Mesendoderm (in vitro differentiated cells): ENCODE measurements around the gene SFT2D1.

ENCODE experiments used
- DNase-seq: peaks from one replicate; pipeline ENCODE4 v3.0.0; 2013
- H2AK5ac ChIP-seq: 2 replicates; pipeline ENCODE4 v1.6.1; 2013; ENCODE audit warnings: low read length, inconsistent platforms
- H2BK120ac ChIP-seq: 2 replicates; pipeline ENCODE4 v1.6.1; 2013; ENCODE audit warnings: low read depth, mild to moderate bottlenecking, low read length, moderate library complexity, mixed read lengths
- H2BK15ac ChIP-seq: replicated peaks from 2 replicates; pipeline ENCODE4 v1.6.1; 2013; ENCODE audit warnings: low read depth, mild to moderate bottlenecking, moderate library complexity
- H2BK5ac ChIP-seq: 2 replicates; pipeline ENCODE4 v1.6.1; 2013; ENCODE audit warnings: low read length, inconsistent platforms
- H3K18ac ChIP-seq: 2 replicates; pipeline ENCODE4 v1.6.1; 2013; ENCODE audit warnings: mild to moderate bottlenecking, low read length, mixed read lengths
- H3K23ac ChIP-seq: one replicate; pipeline ENCODE4 v1.6.1; 2013; ENCODE audit warnings: low read length
- H3K27ac ChIP-seq: 2 replicates; pipeline ENCODE4 v1.5.1; 2013; ENCODE audit warnings: low read depth, mild to moderate bottlenecking, inconsistent platforms, low read length, moderate library complexity
- H3K27me3 ChIP-seq: 2 replicates; pipeline ENCODE4 v1.6.1; 2013; ENCODE audit warnings: low read length, control low read depth, mild to moderate bottlenecking, inconsistent platforms; ENCODE audit not compliant: insufficient read depth, poor library complexity
- H3K36me3 ChIP-seq: 2 replicates; pipeline ENCODE4 v1.6.1; 2013; ENCODE audit warnings: low read length, inconsistent platforms; ENCODE audit not compliant: control insufficient read depth, insufficient read depth
- H3K4ac ChIP-seq: one replicate; pipeline ENCODE4 v1.6.1; 2013; ENCODE audit warnings: low read depth, mild to moderate bottlenecking, low read length, moderate library complexity
- H3K4me1 ChIP-seq: 2 replicates; pipeline ENCODE4 v1.6.1; 2013; ENCODE audit warnings: low read depth, low read length, inconsistent platforms; ENCODE audit not compliant: control insufficient read depth
- H3K4me2 ChIP-seq: 2 replicates; pipeline ENCODE4 v1.6.1; 2013; ENCODE audit warnings: low read length
- H3K4me3 ChIP-seq: 2 replicates; pipeline ENCODE4 v1.5.1; 2013; ENCODE audit warnings: mild to moderate bottlenecking, low read length
- H3K56ac ChIP-seq: one replicate; pipeline ENCODE4 v1.6.1; 2013; ENCODE audit warnings: low read length
- H3K79me1 ChIP-seq: 2 replicates; pipeline ENCODE4 v1.6.1; 2013; ENCODE audit warnings: low read length, inconsistent platforms
- H3K79me2 ChIP-seq: 2 replicates; pipeline ENCODE4 v1.6.1; 2013; ENCODE audit warnings: mild to moderate bottlenecking, low read length; ENCODE audit not compliant: control insufficient read depth, insufficient read depth
- H3K9ac ChIP-seq: 2 replicates; pipeline ENCODE4 v1.6.1; 2013; ENCODE audit warnings: low read length, inconsistent platforms
- H4K5ac ChIP-seq: one replicate; pipeline ENCODE4 v1.6.1; 2013; ENCODE audit warnings: low read length
- H4K8ac ChIP-seq: one replicate; pipeline ENCODE4 v1.6.1; 2013; ENCODE audit warnings: low read depth, mild to moderate bottlenecking, control low read depth, low read length, moderate library complexity
- WGBS: extraction: QIAGEN DNeasy Blood & Tissue Kit; methylation state at CpG from one replicate; pipeline ENCODE4 v1.1.7; 2013; ENCODE audit warnings: low lambda C conversion rate, missing lambda C conversion rate; ENCODE audit not compliant: insufficient coverage; ENCODE audit errors: extremely low coverage; 5-methylcytosine and 5-hydroxymethylcytosine counted together

The SFT2D1 gene

DNA sequence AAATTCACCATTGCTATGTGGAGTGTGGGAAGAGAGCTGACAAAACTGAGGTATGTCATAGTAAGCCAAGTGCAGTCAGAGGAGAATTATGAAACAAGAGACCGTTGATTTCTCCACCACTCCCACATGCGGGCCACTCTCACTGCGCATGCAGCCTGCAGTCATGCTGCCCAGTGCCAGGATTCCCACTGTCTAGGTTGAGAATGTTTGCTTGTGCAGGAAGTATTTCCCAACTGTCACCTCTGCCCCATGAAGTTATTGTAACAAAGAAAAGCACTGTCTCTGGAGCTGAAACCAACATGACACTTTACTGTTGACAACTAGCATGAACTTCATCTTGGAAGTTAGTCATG lies 18.7 kb upstream of the SFT2D1 start:
- WGBS, result no CpG with 5 or more reads among the region's 3 CpGs
- H2BK5ac ChIP-seq, result no peak overlapping the region
- no peaks in the 10 kb centered on the region for H3K79me2 ChIP-seq
- no peak overlapping the region for H2BK120ac ChIP-seq
- no peak overlapping the region for H3K4me2 ChIP-seq
- no peaks in the 10 kb centered on the region for H3K27me3 ChIP-seq
- H3K4me3 ChIP-seq, result no peak overlapping the region
- no peak overlapping the region for H3K56ac ChIP-seq
- H4K8ac ChIP-seq, result no peak overlapping the region
- no peaks in the 10 kb centered on the region for H3K79me1 ChIP-seq
- H3K4me1 ChIP-seq, result no peaks in the 10 kb centered on the region
- H3K36me3 ChIP-seq, result no peaks in the 10 kb centered on the region
- no peak overlapping the region for H3K4ac ChIP-seq
- no peak overlapping the region for H4K5ac ChIP-seq
- no peak overlapping the region for H2BK15ac ChIP-seq
- no peak for DNase-seq
- no peak overlapping the region for H3K23ac ChIP-seq
- no peak overlapping the region for H3K9ac ChIP-seq
- H3K18ac ChIP-seq, result no peak overlapping the region
- H3K27ac ChIP-seq, result no peak overlapping the region
- no peak overlapping the region for H2AK5ac ChIP-seq

DNA sequence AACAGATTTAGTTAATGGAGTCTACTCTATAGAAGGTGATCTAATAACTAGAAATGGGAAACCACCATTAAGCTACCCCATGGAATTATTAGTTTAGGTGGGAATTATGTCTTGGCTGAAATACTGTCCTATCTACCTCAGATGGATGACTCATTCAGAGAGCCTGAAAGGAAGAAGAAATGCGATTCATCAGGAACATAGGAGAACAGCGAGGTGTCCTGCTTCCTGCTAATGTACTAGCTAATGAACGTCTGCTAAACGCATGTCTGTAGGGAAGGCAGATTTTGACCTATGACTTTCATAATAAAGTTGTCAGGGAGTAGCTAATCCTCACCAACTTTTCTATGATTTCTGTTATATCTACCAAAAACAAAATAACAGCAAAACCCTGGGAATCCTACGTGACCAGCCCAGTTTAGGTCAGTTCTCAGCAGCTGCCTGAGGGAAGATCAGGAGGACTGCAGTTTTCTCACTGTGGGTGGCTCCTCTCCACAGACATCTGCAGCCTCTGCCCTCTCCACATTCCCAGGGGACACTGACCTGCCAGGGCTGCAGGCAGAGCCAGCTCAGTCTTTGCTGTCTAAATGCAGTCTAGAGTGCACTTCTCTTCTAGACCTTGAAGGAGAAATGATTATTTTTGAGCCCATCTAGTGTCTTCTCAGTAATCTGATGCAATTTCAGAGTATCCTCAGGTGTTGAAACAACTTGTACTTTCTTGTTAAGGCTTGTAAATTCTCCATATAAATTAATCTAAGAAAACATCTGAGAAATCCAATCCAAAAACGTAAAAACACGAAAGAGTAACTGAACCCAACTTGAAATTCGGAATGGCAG lies 18.1 kb upstream of the SFT2D1 start:
- H3K4me2 ChIP-seq, result no peak overlapping the region
- H3K9ac ChIP-seq, result no peak overlapping the region
- no peaks in the 10 kb centered on the region for H3K27me3 ChIP-seq
- no peak overlapping the region for H3K23ac ChIP-seq
- no peak overlapping the region for H2BK5ac ChIP-seq
- H2BK15ac ChIP-seq, result no peak overlapping the region
- no peaks in the 10 kb centered on the region for H3K36me3 ChIP-seq
- H3K56ac ChIP-seq, result no peak overlapping the region
- no peaks in the 10 kb centered on the region for H3K4me1 ChIP-seq
- H3K27ac ChIP-seq, result no peak overlapping the region
- no peak overlapping the region for H3K18ac ChIP-seq
- H4K5ac ChIP-seq, result no peak overlapping the region
- H2AK5ac ChIP-seq, result no peak overlapping the region
- no peak overlapping the region for H2BK120ac ChIP-seq
- no peak overlapping the region for H3K4ac ChIP-seq
- no peaks in the 10 kb centered on the region for H3K79me1 ChIP-seq
- H3K79me2 ChIP-seq, result no peaks in the 10 kb centered on the region
- H4K8ac ChIP-seq, result no peak overlapping the region
- no peak overlapping the region for H3K4me3 ChIP-seq
- WGBS, result no CpG with 5 or more reads among the region's 8 CpGs
- DNase-seq, result peak; percentile 24

DNA sequence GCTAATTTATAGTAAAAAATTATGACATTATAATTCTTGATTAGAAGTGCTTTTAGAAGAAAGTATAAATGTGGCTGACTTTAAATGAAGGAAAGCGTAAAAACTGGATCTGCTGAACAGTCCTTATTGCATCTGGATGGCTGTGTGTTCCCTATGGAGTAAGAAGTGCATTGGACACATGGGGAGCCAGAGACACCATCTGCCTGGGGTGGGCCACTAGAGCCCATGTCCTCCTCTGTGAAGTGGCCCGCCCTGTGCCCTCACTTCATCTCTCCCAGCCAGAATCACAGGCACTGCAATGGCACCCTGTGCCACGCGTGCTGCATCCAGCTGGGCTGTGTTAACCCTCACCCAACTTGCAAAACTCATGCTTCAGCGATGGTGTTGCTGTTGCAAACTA lies 13.2 kb upstream of the SFT2D1 start:
- Histone ChIP-seq H3K23ac (no peak overlapping the region), H3K79me2 (no peaks in the 10 kb centered on the region), H4K8ac (no peak overlapping the region), H3K56ac (no peak overlapping the region), H3K79me1 (no peaks in the 10 kb centered on the region), H2BK5ac (no peak overlapping the region), H3K18ac (no peak overlapping the region), H2AK5ac (no peak overlapping the region), H3K4me1 (peaks cover 2% of the 10 kb centered on the region), H3K9ac (no peak overlapping the region), H4K5ac (no peak overlapping the region), H3K4me2 (no peak overlapping the region), H2BK15ac (no peak overlapping the region), H3K27ac (no peak overlapping the region), H3K27me3 (no peaks in the 10 kb centered on the region), H3K4me3 (no peak overlapping the region), H3K4ac (no peak overlapping the region), H3K36me3 (no peaks in the 10 kb centered on the region), H2BK120ac (no peak overlapping the region)
- DNase-seq, result no peak
- no CpG with 5 or more reads among the region's 5 CpGs for WGBS

DNA sequence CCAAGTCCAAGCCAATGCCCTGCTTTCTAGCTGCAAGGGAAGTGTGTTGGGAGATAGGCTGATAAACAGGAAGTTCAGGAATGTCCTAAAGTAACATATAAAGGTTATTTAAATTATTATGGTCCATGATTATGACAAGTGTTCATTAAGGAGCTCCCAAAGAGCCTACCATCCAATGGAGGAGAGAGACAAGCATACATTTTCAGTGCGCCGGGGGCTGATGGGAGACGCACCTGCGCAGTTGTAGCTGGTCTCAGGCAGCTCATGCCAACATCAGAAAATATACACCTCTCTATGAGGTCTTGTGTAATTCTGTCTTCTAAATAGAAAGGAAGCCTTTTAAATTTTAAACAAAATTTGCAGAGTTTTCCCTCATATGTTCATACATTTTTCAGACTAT lies 12.6 kb upstream of the SFT2D1 start:
- Histone ChIP-seq H2AK5ac (no peak overlapping the region), H2BK5ac (no peak overlapping the region), H4K8ac (no peak overlapping the region), H3K27me3 (no peaks in the 10 kb centered on the region), H3K4me1 (peaks cover 2% of the 10 kb centered on the region), H3K79me2 (no peaks in the 10 kb centered on the region), H4K5ac (no peak overlapping the region), H3K4me3 (no peak overlapping the region), H3K27ac (no peak overlapping the region), H3K79me1 (no peaks in the 10 kb centered on the region), H3K4me2 (no peak overlapping the region), H3K23ac (no peak overlapping the region), H3K18ac (no peak overlapping the region), H2BK120ac (no peak overlapping the region), H3K56ac (no peak overlapping the region), H3K4ac (no peak overlapping the region), H3K36me3 (no peaks in the 10 kb centered on the region), H3K9ac (no peak overlapping the region), H2BK15ac (no peak overlapping the region)
- no peak for DNase-seq
- WGBS, result no CpG with 5 or more reads among the region's 4 CpGs

DNA sequence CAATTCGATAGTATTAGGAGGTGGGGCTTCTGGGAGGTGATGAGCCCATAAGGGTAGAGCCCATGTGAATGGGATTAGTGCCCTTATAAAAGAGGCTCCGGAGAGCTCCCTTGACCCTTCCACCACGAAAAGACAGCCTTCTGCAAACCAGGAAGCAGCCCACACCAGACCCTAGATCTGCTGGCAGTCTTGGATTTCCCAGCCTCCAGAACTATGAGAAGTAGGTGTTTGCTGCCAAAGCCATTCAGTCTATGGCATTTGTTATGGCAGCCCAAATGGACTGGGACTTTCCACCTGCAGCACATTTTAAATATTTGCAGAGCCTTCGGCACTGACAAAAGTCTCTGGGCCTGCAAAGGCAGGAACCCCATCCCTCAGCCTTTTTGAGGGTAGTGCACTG lies 11.8 kb upstream of the SFT2D1 start:
- H3K23ac ChIP-seq, result no peak overlapping the region
- H2BK5ac ChIP-seq, result no peak overlapping the region
- no peaks in the 10 kb centered on the region for H3K79me1 ChIP-seq
- no peak overlapping the region for H2AK5ac ChIP-seq
- H3K27ac ChIP-seq, result no peak overlapping the region
- no peaks in the 10 kb centered on the region for H3K27me3 ChIP-seq
- WGBS, result no CpG with 5 or more reads among the region's 4 CpGs
- no peak for DNase-seq
- H4K8ac ChIP-seq, result no peak overlapping the region
- H3K36me3 ChIP-seq, result no peaks in the 10 kb centered on the region
- H2BK15ac ChIP-seq, result no peak overlapping the region
- no peak overlapping the region for H3K4me3 ChIP-seq
- H3K4me1 ChIP-seq, result peaks cover 2% of the 10 kb centered on the region
- H3K4ac ChIP-seq, result no peak overlapping the region
- no peak overlapping the region for H2BK120ac ChIP-seq
- H3K18ac ChIP-seq, result no peak overlapping the region
- H3K9ac ChIP-seq, result no peak overlapping the region
- H3K4me2 ChIP-seq, result no peak overlapping the region
- H4K5ac ChIP-seq, result no peak overlapping the region
- H3K79me2 ChIP-seq, result no peaks in the 10 kb centered on the region
- no peak overlapping the region for H3K56ac ChIP-seq

DNA sequence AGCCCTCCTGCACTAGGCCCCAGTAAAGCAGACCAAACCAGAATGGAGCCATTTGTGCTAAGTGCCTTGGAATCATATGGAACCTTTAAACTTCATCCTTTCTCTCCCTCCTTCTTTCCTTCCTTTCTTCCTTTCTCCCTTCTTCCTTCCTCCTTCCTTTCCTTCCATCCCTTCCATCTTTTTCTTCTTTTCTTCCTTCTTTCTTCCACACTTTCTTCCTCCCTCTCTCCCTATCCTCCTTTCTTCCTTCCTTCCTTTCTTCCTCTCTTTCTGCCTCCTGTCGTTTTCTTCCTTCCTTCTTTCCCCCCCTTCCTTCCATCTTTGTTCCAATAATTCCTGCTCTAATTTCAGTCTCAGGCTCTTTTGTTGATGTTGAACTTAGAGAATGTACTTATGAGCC lies 11.2 kb upstream of the SFT2D1 start:
- no peaks in the 10 kb centered on the region for H3K79me2 ChIP-seq

More for the DNA sequence above, 11.2 kb upstream of the SFT2D1 start:
- no peak for DNase-seq
- whole genome bisulfite sequencing, result 100% methylated on average over 1 of the region's 1 CpG
- H2AK5ac ChIP-seq, result no peak overlapping the region
- no peak overlapping the region for H3K4me3 ChIP-seq
- no peak overlapping the region for H3K9ac ChIP-seq
- H3K18ac ChIP-seq, result no peak overlapping the region
- no peak overlapping the region for H3K27ac ChIP-seq
- H2BK5ac ChIP-seq, result no peak overlapping the region
- H3K4me2 ChIP-seq, result no peak overlapping the region
- H3K56ac ChIP-seq, result no peak overlapping the region
- no peak overlapping the region for H3K23ac ChIP-seq
- H2BK15ac ChIP-seq, result no peak overlapping the region
- H4K5ac ChIP-seq, result no peak overlapping the region
- H4K8ac ChIP-seq, result no peak overlapping the region
- H3K36me3 ChIP-seq, result no peaks in the 10 kb centered on the region
- no peak overlapping the region for H2BK120ac ChIP-seq
- no peaks in the 10 kb centered on the region for H3K79me1 ChIP-seq
- peaks cover 2% of the 10 kb centered on the region for H3K4me1 ChIP-seq
- no peaks in the 10 kb centered on the region for H3K27me3 ChIP-seq
- no peak overlapping the region for H3K4ac ChIP-seq
